SHP77 treated with DMSO at 0.1 percent for 48 hours (cell line): Measurements from ENCODE around the gene GPC5.
"Not testable (repeated sequence)": the region's sequence is repeated elsewhere in the genome, so short reads cannot be mapped to it uniquely, and the experiment has no call there.

Source experiments
- DNase-seq: peaks from one replicate; lab custom pipeline; 2025; lab: John Stamatoyannopoulos, UW

Gene GPC5

GRCh38 chr13:91398413-91399188 lies at the start of gene GPC5:
GPC5 (plus strand) TSS chr13:91398621.
- DNase-seq: peak; percentile 70

- peak; percentile 84 for DNase-seq
These were observed 49.5 kb upstream of the GPC5 start for GRCh38 chr13:91348906-91349435.

- no peak for DNase-seq
These were observed 48.2 kb upstream of the GPC5 start for GRCh38 chr13:91349992-91350911.

- DNase-seq: no peak
These were observed 47.3 kb upstream of the GPC5 start for GRCh38 chr13:91351123-91351522.

- DNase-seq: no peak
These were observed 46.4 kb upstream of the GPC5 start for GRCh38 chr13:91351980-91352379.

GRCh38 chr13:91352891-91353290 lies 45.5 kb upstream of the GPC5 start:
- not testable (repeated sequence) for DNase-seq

- DNase-seq: no peak
These were observed 44.9 kb upstream of the GPC5 start for GRCh38 chr13:91353494-91353893.

GRCh38 chr13:91355099-91355825 lies 43.2 kb upstream of the GPC5 start:
- DNase-seq: no peak

- DNase-seq: no peak
These were observed 42.4 kb upstream of the GPC5 start for GRCh38 chr13:91355826-91356710.

- DNase-seq: no peak
These were observed 41.4 kb upstream of the GPC5 start for GRCh38 chr13:91356919-91357612.

GRCh38 chr13:91357613-91358386 lies 40.6 kb upstream of the GPC5 start:
- no peak for DNase-seq

GRCh38 chr13:91358387-91358782 lies 40.0 kb upstream of the GPC5 start:
- no peak for DNase-seq

GRCh38 chr13:91359111-91359510 lies 39.3 kb upstream of the GPC5 start:
- DNase-seq: no peak

- DNase-seq: no peak
These were observed 38.8 kb upstream of the GPC5 start for GRCh38 chr13:91359631-91360030.

- DNase-seq: no peak
These were observed 38.1 kb upstream of the GPC5 start for GRCh38 chr13:91360246-91360751.

- DNase-seq: no peak
These were observed 36.6 kb upstream of the GPC5 start for GRCh38 chr13:91361755-91362271.

GRCh38 chr13:91362908-91363307 lies 35.5 kb upstream of the GPC5 start:
- no peak for DNase-seq

- DNase-seq: no peak
These were observed 30.3 kb upstream of the GPC5 start for GRCh38 chr13:91368101-91368500.
